Fibroblast of lung (primary cell): ENCODE results near the gene ARFRP1. TPM values are rescaled to one million over a fixed set of nuclear protein-coding genes. Genes with fewer than 3 reads are reported as not detected.

Experiments
- DNase-seq, 2 donors: peaks; one replicate each; pipeline versions ENCODE4 v3.0.0 to v3.0.0-alpha.2; 2010; ENCODE audit warnings: low read depth in 2 of 2
- H2AFZ ChIP-seq: 2 replicates; pipeline ENCODE4 v1.5.1; 2012; ENCODE audit warnings: low read length, control low read depth, inconsistent platforms
- H3K27ac ChIP-seq: 2 replicates; pipeline ENCODE4 v1.5.1; 2011; ENCODE audit warnings: low read length, control low read depth; ENCODE audit not compliant: insufficient read depth
- H3K27me3 ChIP-seq: 2 replicates; pipeline ENCODE4 v1.5.1; 2011; ENCODE audit warnings: mild to moderate bottlenecking, low read length; ENCODE audit not compliant: control insufficient read depth, insufficient read depth
- H3K36me3 ChIP-seq: 2 replicates; pipeline ENCODE4 v1.5.1; 2011; ENCODE audit warnings: low read length; ENCODE audit not compliant: control insufficient read depth, insufficient read depth
- H3K4me1 ChIP-seq: 2 replicates; pipeline ENCODE4 v1.5.1; 2011; ENCODE audit warnings: low read length; ENCODE audit not compliant: control insufficient read depth, insufficient read depth; ENCODE audit errors: extremely low read depth
- H3K4me2 ChIP-seq: 2 replicates; pipeline ENCODE4 v1.5.1; 2011; ENCODE audit warnings: low read length, control low read depth; ENCODE audit not compliant: insufficient read depth; ENCODE audit errors: extremely low read depth
- H3K4me3 ChIP-seq, 4 experiments: fragments of 200-600 bp in 1 of 4; sonication (generic) in 1 of 4; replicated peaks in 1 of 4; 2 replicates each; pipeline ENCODE4 v1.5.1; 2011 to 2016; ENCODE audit warnings: low read length in 4 of 4, low read depth in 3 of 4, mild to moderate bottlenecking in 3 of 4, control low read depth in 2 of 4, inconsistent platforms in 1 of 4, mixed read lengths in 1 of 4; ENCODE audit not compliant: insufficient read depth in 1 of 4; ENCODE audit errors: control extremely low read depth in 1 of 4
- H3K79me2 ChIP-seq: 2 replicates; pipeline ENCODE4 v1.5.1; 2012; ENCODE audit warnings: mild to moderate bottlenecking, low read length, inconsistent platforms; ENCODE audit not compliant: control insufficient read depth, insufficient read depth
- H3K9ac ChIP-seq: 2 replicates; pipeline ENCODE4 v1.5.1; 2011; ENCODE audit warnings: mild to moderate bottlenecking, low read length, control low read depth; ENCODE audit not compliant: insufficient read depth
- H3K9me3 ChIP-seq: 2 replicates; pipeline ENCODE4 v1.5.1; 2012; ENCODE audit warnings: low read depth, low read length; ENCODE audit not compliant: control insufficient read depth, insufficient read depth
- H4K20me1 ChIP-seq: 2 replicates; pipeline ENCODE4 v1.5.1; 2011; ENCODE audit warnings: low read length; ENCODE audit not compliant: control insufficient read depth, insufficient read depth; ENCODE audit errors: extremely low read depth
- CTCF ChIP-seq, 2 donors: IDR thresholded peaks in 1 of 2; conservative IDR thresholded peaks in 1 of 2; 1 replicate in 1 of 2; 2 replicates in 1 of 2; pipeline ENCODE4 v1.5.1; 2011 to 2012; ENCODE audit warnings: low read length in 2 of 2, control low read depth in 1 of 2, inconsistent platforms in 1 of 2, low read depth in 1 of 2, mild to moderate bottlenecking in 1 of 2
- EZH2 ChIP-seq: IDR thresholded peaks from 2 replicates; pipeline ENCODE4 v1.5.1; 2012; ENCODE audit warnings: low read length, control low read depth, mild to moderate bottlenecking; ENCODE audit errors: missing control alignments
- polyA plus RNA-seq, 2 donors: library from polyadenylated mRNA; depleted of rRNA in 1 of 2; stranded (reverse) in 1 of 2; unstranded in 1 of 2; fragments of >200 nt; gene quantifications; 2 replicates each; pipeline ENCODE4 v1.2.1, GENCODE V29; 2011 to 2012; ENCODE audit warnings: missing spikeins in 1 of 2
- total RNA-seq: library from RNA; depleted of rRNA; stranded (reverse); fragments of >200 nt; gene quantifications from 2 replicates; pipeline ENCODE4 v1.2.1, GENCODE V29; 2014

Gene ARFRP1
- total and polyA plus RNA-seq, 2 donors (not counting 1 experiment from before 2014, with no cell fraction given), result 34.6 to 35.0 TPM

DNA sequence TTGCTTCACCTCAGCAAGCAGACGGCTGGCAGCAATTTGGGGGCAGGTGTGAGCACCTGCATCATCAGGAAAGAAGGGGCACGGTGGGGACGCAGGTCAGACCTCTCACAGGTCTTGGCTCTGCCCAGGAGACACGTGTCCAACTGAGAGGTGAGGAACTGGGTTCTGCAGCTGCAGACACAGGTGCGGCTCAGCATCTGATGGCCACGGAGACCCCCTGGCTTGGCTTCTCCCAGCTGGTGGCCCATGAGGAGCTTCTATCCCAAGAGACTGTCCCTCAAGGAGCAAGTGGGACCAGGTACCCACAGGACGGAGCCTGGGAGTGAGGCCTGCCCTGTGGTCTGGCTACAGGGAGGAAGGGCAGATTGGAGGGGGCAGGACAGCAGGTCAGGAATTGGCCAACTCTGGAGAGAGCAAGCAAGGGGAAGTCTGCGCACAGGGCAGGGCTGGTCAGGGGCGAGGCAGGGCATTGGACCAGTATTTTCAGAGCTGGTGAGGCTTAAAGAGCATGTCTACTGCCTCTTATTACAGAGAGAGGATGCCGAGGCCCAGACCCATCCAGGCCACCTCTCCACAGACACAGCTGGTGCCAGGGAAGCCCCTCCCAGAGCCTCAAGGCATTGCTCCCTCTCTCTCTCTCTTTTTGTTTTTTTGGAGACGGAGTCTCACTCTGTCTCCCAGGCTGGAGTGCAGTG, 58.7 kb downstream of the ARFRP1 start:
- H3K79me2 ChIP-seq, result no peaks in the 10 kb centered on the region
- no peaks in the 10 kb centered on the region for H3K9me3 ChIP-seq
- H4K20me1 ChIP-seq, result no peaks in the 10 kb centered on the region
- no peak overlapping the region for H3K9ac ChIP-seq
- H3K36me3 ChIP-seq, result no peaks in the 10 kb centered on the region
- no peaks in the 10 kb centered on the region for H3K4me1 ChIP-seq
- no peak overlapping the region for H3K4me2 ChIP-seq
- H3K4me3 ChIP-seq, result no peak overlapping the region
- no peak for TF ChIP-seq EZH2
- TF ChIP-seq CTCF (conservative IDR thresholded peaks at IDR 0.05 in 1 of 2, IDR thresholded peaks at IDR 0.05 in 1 of 2; ENCODE audit: low read depth in 1 of 2, low read length in 2 of 2), result no peak
- H2AFZ ChIP-seq, result no peak overlapping the region
- H3K27me3 ChIP-seq, result no peaks in the 10 kb centered on the region
- no peak for DNase-seq
- H3K27ac ChIP-seq, result no peak overlapping the region

Other genes starting within 250 kb of the ARFRP1 start
- not detected in 2 replicates for gene KCNQ2, start 235.3 kb downstream of the ARFRP1 start, total RNA-seq
- not detected in 2 replicates for gene KCNQ2, start 235.3 kb downstream of the ARFRP1 start, polyA plus RNA-seq
- gene EEF1A2, start 208.9 kb downstream of the ARFRP1 start, total RNA-seq, result 1.7 and 2.6 TPM in 2 replicates
- 0.16 and 0.46 TPM in 2 replicates for gene EEF1A2, start 208.9 kb downstream of the ARFRP1 start, polyA plus RNA-seq
- gene PPDPF, start 187.2 kb downstream of the ARFRP1 start, total RNA-seq, result 39.5 and 58.0 TPM in 2 replicates
- 29.7 and 34.0 TPM in 2 replicates for gene PPDPF, start 187.2 kb downstream of the ARFRP1 start, polyA plus RNA-seq
- gene PTK6, start 170.6 kb downstream of the ARFRP1 start, total RNA-seq, result under 0.01 and 0.17 TPM in 2 replicates
- gene PTK6, start 170.6 kb downstream of the ARFRP1 start, polyA plus RNA-seq, result not detected in 2 replicates
- gene SRMS, start 160.2 kb downstream of the ARFRP1 start, total RNA-seq, result not detected in 2 replicates
- gene SRMS, start 160.2 kb downstream of the ARFRP1 start, polyA plus RNA-seq, result not detected in 2 replicates
- gene FNDC11, start 153.8 kb downstream of the ARFRP1 start, total RNA-seq, result 1.0 and 1.7 TPM in 2 replicates
- gene FNDC11, start 153.8 kb downstream of the ARFRP1 start, polyA plus RNA-seq, result 0.18 and 0.22 TPM in 2 replicates
- gene HELZ2, start 133.7 kb downstream of the ARFRP1 start, total RNA-seq, result 40.6 and 47.6 TPM in 2 replicates
- 3.3 and 6.2 TPM in 2 replicates for gene HELZ2, start 133.7 kb downstream of the ARFRP1 start, polyA plus RNA-seq
- 7.4 and 10.9 TPM in 2 replicates for gene GMEB2, start 80.9 kb downstream of the ARFRP1 start, total RNA-seq
- gene GMEB2, start 80.9 kb downstream of the ARFRP1 start, polyA plus RNA-seq, result 6.3 and 7.9 TPM in 2 replicates
- 16.4 and 34.3 TPM in 2 replicates for gene STMN3, start 54.6 kb downstream of the ARFRP1 start, total RNA-seq
- gene STMN3, start 54.6 kb downstream of the ARFRP1 start, polyA plus RNA-seq, result 3.7 and 27.4 TPM in 2 replicates
- gene RTEL1, start 49.7 kb downstream of the ARFRP1 start, total RNA-seq, result 8.5 and 12.4 TPM in 2 replicates
- gene RTEL1, start 49.7 kb downstream of the ARFRP1 start, polyA plus RNA-seq, result 4.7 and 11.5 TPM in 2 replicates
- 6.7 and 35.2 TPM in 2 replicates for gene TNFRSF6B, start 11.3 kb downstream of the ARFRP1 start, total RNA-seq
- 3.8 and 5.7 TPM in 2 replicates for gene TNFRSF6B, start 11.3 kb downstream of the ARFRP1 start, polyA plus RNA-seq
- 10.7 and 11.0 TPM in 2 replicates for gene ZGPAT, start 63 bp upstream of the ARFRP1 start, total RNA-seq
- gene ZGPAT, start 63 bp upstream of the ARFRP1 start, polyA plus RNA-seq, result 7.6 and 8.7 TPM in 2 replicates
- gene LIME1, start 28.7 kb upstream of the ARFRP1 start, total RNA-seq, result 1.5 and 3.5 TPM in 2 replicates
- 0.68 and 0.90 TPM in 2 replicates for gene LIME1, start 28.7 kb upstream of the ARFRP1 start, polyA plus RNA-seq
- 18.2 and 30.6 TPM in 2 replicates for gene SLC2A4RG, start 31.8 kb upstream of the ARFRP1 start, total RNA-seq
- gene SLC2A4RG, start 31.8 kb upstream of the ARFRP1 start, polyA plus RNA-seq, result 17.5 and 27.1 TPM in 2 replicates
- gene ZBTB46, start 123.3 kb upstream of the ARFRP1 start, total RNA-seq, result 2.8 and 4.5 TPM in 2 replicates
- gene ZBTB46, start 123.3 kb upstream of the ARFRP1 start, polyA plus RNA-seq, result 0.53 and 0.96 TPM in 2 replicates
- gene ABHD16B, start 153.5 kb upstream of the ARFRP1 start, total RNA-seq, result not detected in 2 replicates
- gene ABHD16B, start 153.5 kb upstream of the ARFRP1 start, polyA plus RNA-seq, result not detected in 2 replicates
- gene TPD52L2, start 157.3 kb upstream of the ARFRP1 start, total RNA-seq, result 84.2 and 123 TPM in 2 replicates
- gene TPD52L2, start 157.3 kb upstream of the ARFRP1 start, polyA plus RNA-seq, result 212 and 227 TPM in 2 replicates
- 35.7 and 48.9 TPM in 2 replicates for gene DNAJC5, start 187.2 kb upstream of the ARFRP1 start, total RNA-seq
- 29.2 and 29.6 TPM in 2 replicates for gene DNAJC5, start 187.2 kb upstream of the ARFRP1 start, polyA plus RNA-seq
- 20.8 and 27.9 TPM in 2 replicates for gene UCKL1, start 248.4 kb upstream of the ARFRP1 start, total RNA-seq
- gene UCKL1, start 248.4 kb upstream of the ARFRP1 start, polyA plus RNA-seq, result 16.4 and 16.7 TPM in 2 replicates